Skeletal muscle cell (primary cell): ENCODE results near the gene SERTAD1.
"Not testable (repeated sequence)": the region's sequence is repeated elsewhere in the genome, so short reads cannot be mapped to it uniquely, and the experiment has no call there.

Source experiments
- DNase-seq: peaks from one replicate; pipeline ENCODE4 v3.0.0-alpha.2; 2010; ENCODE audit warnings: low read depth
- H3K4me3 ChIP-seq: 2 replicates; pipeline ENCODE4 v1.5.1; 2011; ENCODE audit warnings: low read depth, mild to moderate bottlenecking, control low read depth, low read length, moderate library complexity

The SERTAD1 gene

GRCh38 chr19:40453943-40454342 is 28.2 kb upstream of the SERTAD1 start:
- not testable (repeated sequence) for H3K4me3 ChIP-seq, DNase-seq

GRCh38 chr19:40453151-40453735 is 27.5 kb upstream of the SERTAD1 start:
- DNase-seq, result no peak
- no peak overlapping the region for H3K4me3 ChIP-seq

- no peak overlapping the region for H3K4me3 ChIP-seq
- DNase-seq, result no peak
These were observed 26.2 kb upstream of the SERTAD1 start for GRCh38 chr19:40452016-40452415.

GRCh38 chr19:40450664-40451063 is 24.9 kb upstream of the SERTAD1 start:
- H3K4me3 ChIP-seq, result no peak overlapping the region
- DNase-seq, result no peak

GRCh38 chr19:40449506-40449905 is 23.7 kb upstream of the SERTAD1 start:
- DNase-seq, result no peak
- no peak overlapping the region for H3K4me3 ChIP-seq

GRCh38 chr19:40446263-40446784 is 20.5 kb upstream of the SERTAD1 start:
- no peak overlapping the region for H3K4me3 ChIP-seq
- no peak for DNase-seq

- DNase-seq, result no peak
- no peak overlapping the region for H3K4me3 ChIP-seq
These were observed 20.0 kb upstream of the SERTAD1 start for GRCh38 chr19:40445780-40446262.

- DNase-seq, result no peak
- H3K4me3 ChIP-seq, result peak overlapping the region; percentile 65
These were observed 19.1 kb upstream of the SERTAD1 start for GRCh38 chr19:40444825-40445312.

GRCh38 chr19:40444000-40444824 is 18.4 kb upstream of the SERTAD1 start, which contains the start of gene SERTAD3:
SERTAD3 (minus strand) TSS chr19:40444335; CDS start chr19:40442080, 2,255 bp downstream.
- H3K4me3 ChIP-seq, result peak within 1 kb of the TSS; percentile 65
- peak; percentile 83 for DNase-seq

GRCh38 chr19:40443131-40443999 is 17.6 kb upstream of the SERTAD1 start:
- H3K4me3 ChIP-seq, result peak overlapping the region; percentile 65
- peak; percentile 99 for DNase-seq

- DNase-seq, result no peak
- peak overlapping the region; percentile 65 for H3K4me3 ChIP-seq
These were observed 16.7 kb upstream of the SERTAD1 start for GRCh38 chr19:40442328-40443130.

- DNase-seq, result no peak
- peak overlapping the region; percentile 65 for H3K4me3 ChIP-seq
These were observed 16.0 kb upstream of the SERTAD1 start for GRCh38 chr19:40441719-40442253.

- DNase-seq, result no peak
- H3K4me3 ChIP-seq, result no peak overlapping the region
These were observed 12.5 kb upstream of the SERTAD1 start for GRCh38 chr19:40438284-40438683.

- peak; percentile 66 for DNase-seq
- peak overlapping the region; percentile 40 for H3K4me3 ChIP-seq
These were observed 7.8 kb upstream of the SERTAD1 start for GRCh38 chr19:40433391-40434216.

GRCh38 chr19:40432760-40433159 is 7.0 kb upstream of the SERTAD1 start:
- H3K4me3 ChIP-seq, DNase-seq: not testable (repeated sequence)

GRCh38 chr19:40431698-40432097 is 5.9 kb upstream of the SERTAD1 start:
- DNase-seq, result no peak
- H3K4me3 ChIP-seq, result no peak overlapping the region

GRCh38 chr19:40430242-40430641 is 4.5 kb upstream of the SERTAD1 start:
- not testable (repeated sequence) for DNase-seq, H3K4me3 ChIP-seq
